Posterior cingulate gyrus (tissue), 11 donors: ENCODE measurements around the gene NNAT.
A peak's percentile ranks its signal among the peaks of the same experiment; 100 is the strongest.

Experiments used
- DNase-seq, 10 donors: peaks; one replicate each; pipeline versions ENCODE4 v3.0.0 to v3.0.0-alpha.2; 2020 to 2021; ENCODE audit warnings: mixed read lengths in 3 of 10
- intact Hi-C: fragments of 100-400 bp; cut with DNase I; formaldehyde crosslinking; loops from one replicate; pipeline ENCODE4 v1.15.1; 2023

NNAT gene

DNA sequence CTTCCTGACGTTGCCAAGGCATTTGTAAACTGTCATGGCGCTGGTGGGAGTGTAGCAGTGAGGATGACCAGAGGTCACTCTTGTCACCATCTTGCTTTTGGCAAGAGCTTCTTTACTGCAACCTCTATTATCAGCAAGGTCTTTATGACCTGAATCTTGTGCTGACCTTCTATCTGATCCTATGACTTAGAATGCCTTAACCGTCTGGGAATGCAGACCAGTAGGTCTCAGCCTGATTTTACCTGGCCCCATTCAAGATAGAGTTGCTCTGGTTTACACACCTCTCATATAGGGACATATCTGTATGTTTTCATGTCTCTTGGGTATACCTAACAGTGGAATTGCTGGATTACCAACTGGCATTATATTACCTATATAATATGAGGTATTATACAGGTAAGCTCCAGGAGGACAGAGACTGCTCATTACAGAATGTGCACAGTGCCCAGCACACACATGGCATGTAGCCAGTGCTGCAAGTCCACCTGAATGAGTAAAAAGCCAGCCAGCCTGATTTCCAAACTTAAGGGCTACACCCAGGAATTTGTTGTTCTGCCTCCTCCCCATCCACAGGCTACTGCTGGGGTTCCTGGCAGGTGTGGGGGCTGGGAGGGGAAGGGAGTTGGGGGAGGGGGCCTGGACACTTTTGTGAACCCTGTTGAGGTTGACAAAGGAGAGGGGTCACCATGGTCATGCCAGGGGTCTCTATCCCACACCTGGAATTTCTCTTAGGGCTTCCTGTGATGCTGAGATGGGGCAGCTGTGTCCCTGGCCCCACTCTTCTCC, 41.8 kb downstream of the NNAT start:
- no peak for DNase-seq
- intact Hi-C loops = no loop called here

DNA sequence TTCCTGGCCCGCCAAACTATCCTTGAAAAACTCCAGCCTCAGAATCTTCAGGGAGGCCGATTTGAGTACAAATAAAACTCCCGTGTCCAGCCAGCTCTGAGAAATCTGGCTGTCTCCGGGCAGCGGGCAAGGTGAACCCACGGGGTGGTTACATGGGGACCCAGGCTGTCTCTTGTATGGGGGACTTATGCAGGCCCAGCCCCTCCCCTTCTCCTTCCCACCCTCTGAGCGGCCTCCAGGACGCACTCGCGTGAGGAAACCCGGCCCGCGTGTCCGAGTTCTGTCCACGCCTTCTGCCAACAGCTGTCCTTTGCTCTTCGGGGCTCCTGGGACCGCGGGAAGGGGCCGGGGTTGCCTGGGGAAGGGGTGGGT, 43.0 kb downstream of the NNAT start:
- intact Hi-C loops = loop anchor here (2.0 kb wide), 1 partner anchor 429 kb away; no protein-coding TSS in a partner anchor
- DNase-seq = no peak

- DNase-seq = peak in 9 of 10 donors; percentile 35 to 93 (median 55)
- intact Hi-C loops = loop anchor here (2.0 kb wide), 1 partner anchor 428 kb away; no protein-coding TSS in a partner anchor
Measured at GRCh38 chr20:37564388-37565133, 43.5 kb downstream of the NNAT start.

- intact Hi-C loops = loop anchor here (2.0 kb wide), 1 partner anchor 428 kb away; no protein-coding TSS in a partner anchor
- no peak for DNase-seq
Measured at GRCh38 chr20:37565134-37565811, 44.2 kb downstream of the NNAT start.

- intact Hi-C loops = no loop called here
- DNase-seq = no peak
Measured at GRCh38 chr20:37566590-37567330, 45.7 kb downstream of the NNAT start.

DNA sequence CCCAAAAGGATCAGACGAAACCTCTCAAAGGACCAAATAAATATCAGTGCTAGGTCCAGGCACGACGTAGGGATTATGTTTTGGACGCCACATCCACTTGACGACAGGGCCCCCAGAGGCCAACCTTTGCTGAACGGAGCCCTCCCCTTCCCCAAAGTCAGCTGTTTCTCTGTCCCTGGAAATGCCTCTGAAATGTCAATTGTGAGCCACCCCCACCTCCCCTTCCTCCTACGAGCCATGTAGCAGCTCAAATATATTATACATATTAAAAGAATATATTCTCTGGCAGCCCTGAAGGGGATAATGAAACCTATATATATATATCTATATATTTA, 46.2 kb downstream of the NNAT start:
- no peak for DNase-seq
- intact Hi-C loops = no loop called here

- intact Hi-C loops = no loop called here
Measured at GRCh38 chr20:37567671-37568588, 46.9 kb downstream of the NNAT start.

GRCh38 chr20:37570419-37570818, 49.4 kb downstream of the NNAT start:
- intact Hi-C loops = no loop called here

More at GRCh38 chr20:37567671-37568588, 46.9 kb downstream of the NNAT start:
- no peak for DNase-seq

GRCh38 chr20:37571033-37571432, 50.0 kb downstream of the NNAT start:
- DNase-seq = no peak
- intact Hi-C loops = no loop called here

More at GRCh38 chr20:37570419-37570818, 49.4 kb downstream of the NNAT start:
- no peak for DNase-seq
